Prostate gland (tissue), 2 donors: ENCODE results near the gene ZNF302.

Source experiments
- CTCF ChIP-seq, 4 experiments: fragments of 200-600 bp in 2 of 4; fragments of 450-650 bp in 2 of 4; sonication (generic) in 2 of 4; IDR thresholded peaks; 1 replicate in 3 of 4; 2 replicates in 1 of 4; pipeline ENCODE4 v1.5.1; 2016 to 2019; ENCODE audit warnings: antibody characterized with exemption in 4 of 4, mild to moderate bottlenecking in 2 of 4, moderate library complexity in 2 of 4
- POLR2A ChIP-seq: fragments of 450-650 bp; IDR thresholded peaks from one replicate; pipeline ENCODE4 v1.6.1; 2016; ENCODE audit warnings: antibody characterized with exemption, mild to moderate bottlenecking
- POLR2AphosphoS5 ChIP-seq: sonication (generic); formaldehyde crosslinking; IDR thresholded peaks from one replicate; pipeline ENCODE4 v1.6.1; 2017; ENCODE audit warnings: antibody characterized with exemption

GRCh38 chr19:34676697-34677385 is 637 bp upstream of the ZNF302 start, which contains the start of gene SCGB2B2:
- TF ChIP-seq POLR2A = no peak
- TF ChIP-seq CTCF (IDR thresholded peaks at IDR 0.05) = peak in 1 of 4 experiments; percentile 6
- TF ChIP-seq POLR2AphosphoS5 = no peak
